Inflammatory macrophage treated with lipopolysaccharide for 1 hour (primary cell): Measurements from ENCODE around the gene ILF2.

ENCODE experiments used
- DNase-seq, 2 donors: peaks; one replicate each; pipeline ENCODE4 v3.0.0-alpha.2; 2020 to 2022

The ILF2 gene

GRCh38 chr1:153627715-153628626 is 42.8 kb downstream of the ILF2 start, which contains the start of gene S100A1:
S100A1 (plus strand) TSS chr1:153628434; CDS start chr1:153630522, 2,088 bp downstream.
- DNase-seq: no peak

- DNase-seq: no peak
Measured at GRCh38 chr1:153626904-153627714, 43.7 kb downstream of the ILF2 start, which contains the start of gene S100A13. S100A13 (minus strand) TSS chr1:153627505; CDS start chr1:153626472, 1,033 bp downstream.

GRCh38 chr1:153626477-153626903 is 44.3 kb downstream of the ILF2 start:
- no peak for DNase-seq

- DNase-seq: no peak
Measured at GRCh38 chr1:153624965-153625611, 45.7 kb downstream of the ILF2 start.

GRCh38 chr1:153623101-153623500 is 47.7 kb downstream of the ILF2 start:
- DNase-seq: peak; percentile 71 to 79

- DNase-seq: no peak
Measured at GRCh38 chr1:153619171-153619570, 51.6 kb downstream of the ILF2 start.

GRCh38 chr1:153617663-153618062 is 53.1 kb downstream of the ILF2 start:
- DNase-seq: peak; percentile 48 to 74

GRCh38 chr1:153616917-153617311 is 53.9 kb downstream of the ILF2 start:
- DNase-seq: no peak

GRCh38 chr1:153616144-153616916 is 54.5 kb downstream of the ILF2 start, which contains the start of gene S100A14:
S100A14 (minus strand) TSS chr1:153616325; CDS start chr1:153615858, 467 bp downstream.
- DNase-seq: peak in 1 of 2 donors; percentile 20

- no peak for DNase-seq
Measured at GRCh38 chr1:153615406-153615805, 55.4 kb downstream of the ILF2 start.

GRCh38 chr1:153614906-153615305 is 55.9 kb downstream of the ILF2 start:
- DNase-seq: no peak

GRCh38 chr1:153614189-153614900 is 56.4 kb downstream of the ILF2 start:
- no peak for DNase-seq

- DNase-seq: no peak
Measured at GRCh38 chr1:153613406-153613805, 57.4 kb downstream of the ILF2 start.

GRCh38 chr1:153612755-153613331 is 58.0 kb downstream of the ILF2 start, which contains the start of gene S100A16:
S100A16 (minus strand) TSS chr1:153613137; CDS start chr1:153608151, 4,986 bp downstream.
- DNase-seq: no peak

- no peak for DNase-seq
Measured at GRCh38 chr1:153612111-153612754, 58.6 kb downstream of the ILF2 start.
